ENCODE data around the gene SCAPER.
A peak's percentile ranks its signal among the peaks of the same experiment; 100 is the strongest.
"Not testable (repeated sequence)": the region's sequence is repeated elsewhere in the genome, so short reads cannot be mapped to it uniquely, and the experiment has no call there.

The SCAPER gene

DNA sequence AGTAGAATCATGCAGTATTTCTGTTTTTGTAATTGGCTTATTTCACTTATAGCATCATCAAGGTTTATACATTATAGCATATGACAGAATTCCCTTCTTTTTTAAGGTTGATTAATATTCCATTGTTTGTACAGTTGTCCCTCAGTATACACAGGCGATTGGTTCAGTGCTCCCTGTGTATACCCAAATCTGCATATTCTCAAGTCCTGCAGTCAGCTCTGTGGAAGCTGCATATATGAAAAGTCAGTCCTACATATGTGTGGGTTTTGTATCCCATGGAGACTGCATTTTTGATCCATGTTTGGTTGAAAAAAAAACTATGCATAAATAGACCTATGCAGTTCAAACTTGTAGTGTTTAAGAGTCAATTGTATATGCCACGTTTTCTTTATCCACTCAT is 440.9 kb downstream of the SCAPER start:
- DNase-seq = no peak

DNA sequence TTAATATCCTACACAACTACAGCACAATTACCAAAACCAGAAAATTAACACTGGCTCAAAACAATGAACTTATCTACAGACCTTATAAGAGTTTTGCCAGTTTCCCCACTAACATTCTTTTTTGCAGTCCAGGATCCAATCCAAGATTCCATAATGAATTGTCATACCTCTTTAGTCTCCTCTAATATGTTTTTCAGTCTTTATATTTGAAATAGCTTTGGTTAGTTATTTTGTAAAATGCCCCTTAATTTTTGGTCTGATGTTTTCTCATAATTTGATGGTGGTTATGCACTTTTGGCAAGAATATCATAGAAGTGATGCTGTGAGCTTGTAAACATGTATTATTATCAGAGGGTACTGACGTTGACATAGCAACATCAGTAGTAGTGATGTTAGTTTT is 444.3 kb downstream of the SCAPER start:
- no peak for DNase-seq

DNA sequence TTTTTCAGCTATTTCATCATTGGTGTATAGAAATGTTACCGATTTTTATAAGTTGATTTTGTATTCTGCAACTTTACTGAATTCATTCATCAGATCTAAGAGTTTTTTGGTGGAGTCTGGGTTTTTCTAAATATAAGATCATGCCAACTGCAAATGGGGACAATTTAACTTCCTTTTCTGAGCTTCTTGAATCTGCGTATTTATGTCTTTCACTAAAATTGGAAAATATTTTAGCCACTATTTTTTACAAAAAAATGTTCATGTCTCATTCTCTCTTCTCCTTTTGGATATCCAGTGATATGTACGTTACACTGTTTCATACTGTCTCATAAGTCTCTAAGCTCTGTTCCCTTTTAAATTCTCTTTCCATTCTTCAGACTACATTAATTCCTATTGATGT is 444.8 kb downstream of the SCAPER start:
- DNase-seq = no peak

DNA sequence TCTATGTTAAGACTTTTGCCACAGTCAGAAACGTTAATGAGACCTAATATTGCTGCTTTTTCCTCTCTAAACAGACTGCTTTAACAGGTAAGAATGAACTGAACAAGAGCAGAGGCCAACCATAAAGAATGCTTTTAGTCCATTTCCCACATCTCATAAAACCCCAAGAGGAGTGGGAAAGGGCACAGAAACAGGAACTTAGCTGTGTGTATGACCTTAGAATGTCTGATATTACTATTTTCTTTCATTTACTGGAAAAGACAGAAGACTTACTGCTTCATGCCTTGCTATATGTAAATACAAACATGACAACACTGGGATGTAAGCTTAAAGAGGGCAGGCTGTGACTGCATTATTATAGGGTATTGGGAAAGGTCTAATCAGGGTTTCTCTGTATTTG is 453.6 kb downstream of the SCAPER start:
- DNase-seq = no peak

DNA sequence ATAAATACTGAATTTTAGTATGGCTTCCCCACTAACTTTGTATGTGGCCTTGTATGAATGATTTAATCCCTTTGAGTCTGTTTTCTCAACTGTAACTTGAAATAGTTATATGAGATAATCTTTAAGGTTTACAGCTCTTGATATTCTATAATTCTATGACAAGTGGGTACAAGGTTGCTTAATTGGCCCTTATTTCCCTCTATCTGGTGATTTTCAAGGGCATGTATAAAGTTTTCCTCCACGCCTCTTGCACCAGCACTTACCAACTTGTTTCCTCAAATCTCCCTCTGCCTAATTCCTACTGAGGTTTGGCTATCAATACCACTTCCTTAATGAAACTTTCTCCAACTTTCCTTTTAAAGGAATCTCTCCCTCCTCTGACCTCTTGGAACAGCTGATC is 455.7 kb downstream of the SCAPER start:
- no peak for DNase-seq

DNA sequence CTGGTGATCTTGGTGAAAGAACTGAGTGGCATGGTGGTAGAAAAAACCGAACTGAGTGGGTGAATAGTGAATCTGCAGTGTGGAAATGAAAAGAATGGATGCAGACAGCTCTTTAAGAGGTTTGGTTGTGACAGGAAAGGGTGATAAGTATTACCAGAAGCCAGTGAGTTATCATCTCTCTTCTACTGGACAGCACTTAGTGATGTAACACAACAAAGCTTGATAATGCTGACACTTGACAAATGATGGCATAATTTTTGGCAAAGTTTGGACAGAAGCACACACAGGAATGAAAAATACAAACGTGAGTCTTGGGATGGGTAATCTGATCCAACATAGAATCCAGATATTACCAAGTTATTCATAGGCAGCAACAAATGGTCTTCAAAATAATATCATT is 456.4 kb downstream of the SCAPER start:
- DNase-seq = no peak

DNA sequence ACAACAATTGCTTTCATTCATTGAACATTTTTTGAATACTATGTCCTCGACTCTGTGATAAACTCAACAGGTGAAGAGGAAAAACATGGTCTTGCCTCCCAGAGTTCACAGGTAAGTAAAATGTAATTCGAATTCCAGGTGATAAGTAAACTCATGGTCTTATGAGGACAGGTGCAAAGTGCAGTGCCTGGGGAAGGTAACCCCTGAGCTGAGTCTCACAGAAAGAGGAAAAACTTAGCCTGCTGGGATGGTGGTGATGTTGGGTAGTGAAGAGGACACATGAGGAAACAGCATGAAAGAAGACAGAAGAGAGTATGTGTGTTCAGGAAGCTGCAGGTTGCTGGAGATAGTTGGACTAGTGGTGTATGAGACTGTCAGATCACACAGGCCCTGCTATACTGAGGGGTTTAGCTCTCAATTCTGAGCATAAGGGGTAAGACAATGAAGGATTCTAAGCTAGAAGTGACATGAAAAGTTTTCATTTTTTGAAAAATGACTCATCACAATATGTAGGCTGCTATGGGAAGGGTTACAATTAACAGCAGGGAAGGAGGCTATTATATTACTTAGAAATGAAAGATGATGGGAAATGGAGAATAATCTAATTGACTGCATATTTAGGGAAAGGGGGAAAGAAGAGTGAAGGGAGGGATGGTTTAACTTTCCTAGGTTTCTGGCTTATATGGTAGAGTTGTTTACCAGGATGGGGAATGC is 457.3 kb downstream of the SCAPER start:
- DNase-seq = no peak

DNA sequence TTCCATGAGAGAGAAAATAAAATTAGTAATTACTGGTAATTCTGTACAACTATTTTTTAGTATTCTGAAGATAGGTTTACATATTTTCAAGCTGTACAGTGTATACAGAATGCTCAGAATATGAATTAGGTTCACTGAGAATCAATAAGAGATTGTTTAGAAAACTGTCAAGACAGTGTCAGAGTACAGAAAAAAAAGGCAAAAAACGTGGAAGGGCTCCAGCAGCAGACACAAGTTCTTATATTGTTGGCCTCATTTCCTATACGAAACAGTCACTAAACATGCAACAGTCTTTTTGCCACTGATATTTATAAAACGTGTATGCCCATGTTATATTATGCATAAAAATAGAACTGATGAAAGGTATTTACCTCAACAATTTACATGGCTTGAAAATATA is 464.7 kb downstream of the SCAPER start:
- DNase-seq = no peak

DNA sequence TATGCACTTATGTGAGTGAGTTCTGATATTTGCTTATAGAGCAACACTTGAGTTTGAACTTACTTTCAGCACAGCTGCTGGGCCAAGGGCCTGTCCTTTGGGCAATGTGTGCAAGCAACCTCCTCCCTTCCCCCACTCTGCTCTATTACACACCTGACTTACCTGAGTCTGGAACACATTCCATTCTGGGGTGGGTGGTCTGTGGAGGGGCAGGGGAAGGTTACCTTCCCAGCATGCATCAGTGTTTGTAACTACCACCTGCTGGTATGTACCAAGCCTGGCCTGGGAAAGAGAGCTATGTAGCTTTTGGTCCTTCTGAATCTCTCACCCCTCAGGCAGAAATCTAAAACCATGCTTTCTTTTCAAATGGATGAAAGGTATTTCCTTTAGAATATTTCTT is 465.6 kb downstream of the SCAPER start:
- DNase-seq = no peak

DNA sequence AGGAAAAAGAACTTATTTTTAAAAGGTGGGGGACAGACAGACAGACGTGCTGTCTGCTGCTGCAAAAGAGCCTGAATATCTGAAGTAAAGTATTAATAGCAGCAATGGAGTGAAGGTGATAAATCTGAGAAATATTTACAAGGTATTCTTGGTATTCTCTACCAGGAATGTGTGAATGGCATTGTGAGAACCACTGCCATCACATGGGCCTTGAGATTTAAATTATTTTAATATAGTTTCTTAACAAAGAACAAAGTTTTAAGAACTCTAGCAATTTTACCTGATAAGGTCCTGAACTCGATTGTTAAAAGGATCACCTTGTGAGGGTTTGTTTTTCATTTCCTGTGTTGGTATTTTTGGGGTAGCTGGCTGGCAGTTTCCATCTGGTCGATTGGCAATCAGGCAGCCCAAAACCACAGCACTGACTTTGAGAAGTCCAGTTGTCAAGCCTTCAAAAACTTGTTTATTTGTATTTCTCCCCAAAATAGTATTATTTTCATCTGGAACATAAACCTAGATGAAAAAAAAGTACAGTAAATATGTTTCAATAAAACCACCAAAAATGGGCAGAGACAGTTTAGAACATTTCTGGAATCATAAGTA is 471.2 kb downstream of the SCAPER start:
- no peak for DNase-seq

DNA sequence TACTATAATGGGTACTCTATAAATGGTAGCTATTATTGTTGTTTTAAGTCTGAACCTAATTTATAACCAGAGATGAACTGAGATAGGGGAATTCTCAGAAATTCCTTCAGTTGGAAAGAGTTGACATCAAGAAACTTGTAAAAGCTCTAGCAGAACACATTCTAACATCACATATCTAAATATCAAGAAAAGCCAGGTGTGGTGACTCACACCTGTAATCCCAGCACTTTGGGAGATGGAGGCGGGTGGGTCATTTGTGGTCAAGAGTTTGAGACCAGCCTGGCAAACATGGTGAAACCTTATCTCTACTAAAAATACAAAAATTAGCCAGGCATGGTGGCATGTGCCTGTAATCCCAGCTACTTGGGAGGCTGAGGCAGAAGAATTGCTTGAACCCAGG is 472.1 kb downstream of the SCAPER start:
- not testable (repeated sequence) for DNase-seq

DNA sequence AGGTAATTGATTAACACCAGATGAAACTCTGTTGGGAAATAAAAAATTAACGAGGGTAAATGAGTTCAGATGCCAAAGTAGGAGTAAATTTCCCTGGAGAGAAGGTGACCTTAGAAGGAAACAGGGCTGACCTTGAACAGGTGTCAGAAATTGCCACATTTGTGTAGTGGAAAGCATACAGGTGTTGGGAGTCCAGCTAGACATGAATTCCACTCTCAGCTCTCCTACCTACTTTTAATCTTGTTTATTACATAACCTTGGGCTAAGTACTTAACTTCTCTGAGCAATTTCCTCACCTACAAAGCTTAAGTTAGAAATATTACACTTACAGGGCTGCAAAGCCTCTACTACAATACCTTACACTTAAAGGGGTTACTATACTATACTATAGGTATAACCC is 472.5 kb downstream of the SCAPER start:
- no peak for DNase-seq

DNA sequence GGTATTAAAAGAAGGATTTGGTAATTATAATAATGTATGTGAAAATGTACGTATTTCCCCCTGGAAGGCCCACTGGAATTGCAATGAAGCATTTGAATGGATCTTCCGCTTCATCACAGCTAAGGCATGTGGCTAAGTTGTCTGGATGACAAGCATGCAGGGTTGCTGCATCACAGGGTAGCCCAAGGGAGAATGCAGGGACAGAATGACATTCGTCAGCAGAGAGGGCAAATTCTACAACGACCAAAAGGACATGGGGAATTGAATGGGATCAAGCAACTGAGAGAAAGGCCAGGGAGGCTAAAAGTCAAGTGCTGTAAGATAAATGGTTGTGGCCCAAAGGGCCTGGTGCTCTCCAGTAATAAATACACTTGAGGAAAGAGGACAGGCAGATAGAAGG is 473.2 kb downstream of the SCAPER start:
- no peak for DNase-seq

DNA sequence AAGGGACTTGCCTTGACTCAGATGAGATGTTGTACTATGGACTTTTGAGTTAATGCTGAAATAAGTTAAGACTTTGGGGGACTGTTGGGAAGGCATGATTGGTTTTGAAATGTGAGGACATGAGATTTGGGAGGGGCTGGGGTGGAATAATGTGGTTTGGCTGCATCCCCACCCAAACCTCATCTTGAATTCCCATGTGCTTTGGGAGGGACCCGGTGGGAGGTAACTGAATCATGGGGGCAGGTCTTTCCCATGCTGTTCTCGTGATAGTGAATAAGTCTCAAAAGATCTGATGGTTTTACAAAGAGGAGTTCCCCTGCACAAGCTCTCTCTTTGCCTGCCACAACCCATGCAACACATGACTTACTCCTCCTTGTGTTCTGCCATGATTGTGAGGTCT is 474.4 kb downstream of the SCAPER start:
- not testable (repeated sequence) for DNase-seq

DNA sequence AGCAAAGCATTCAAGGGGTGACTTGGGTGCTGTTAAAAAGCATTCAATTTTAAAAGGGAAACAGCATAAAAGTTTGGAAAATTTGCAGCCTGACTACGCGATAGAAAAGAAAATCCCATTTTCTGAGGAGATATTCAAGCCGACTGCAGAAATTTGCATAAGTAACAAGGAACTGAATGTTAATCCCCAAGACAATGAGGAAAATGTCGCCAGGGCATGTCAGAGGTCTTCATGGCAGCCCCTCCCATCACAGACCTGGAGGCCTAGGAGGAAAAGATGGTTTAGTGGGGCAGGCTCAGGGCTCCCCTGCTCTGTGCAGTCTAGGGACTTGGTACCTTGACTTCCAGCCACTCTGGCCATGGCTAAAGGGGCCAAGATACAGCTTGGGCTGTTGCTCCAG is 475.5 kb downstream of the SCAPER start:
- DNase-seq = no peak

DNA sequence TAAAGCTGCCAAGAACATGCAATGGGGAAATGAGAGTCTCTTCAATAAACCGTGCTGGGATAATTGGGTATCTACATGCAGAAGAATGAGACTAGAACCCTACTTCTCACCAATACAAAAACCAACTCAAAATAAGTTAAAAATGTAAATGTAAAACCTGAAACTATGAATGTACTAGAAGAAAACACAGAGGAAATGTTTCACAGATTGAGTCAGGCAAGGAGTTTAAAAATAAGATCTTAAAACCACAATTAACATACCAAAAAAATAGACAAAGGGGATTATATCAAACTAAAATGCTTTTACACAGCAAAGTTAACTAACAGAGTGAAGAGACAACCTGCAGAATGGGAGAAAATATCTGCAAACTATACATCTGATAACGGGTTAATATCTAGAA is 478.2 kb downstream of the SCAPER start:
- no peak for DNase-seq

DNA sequence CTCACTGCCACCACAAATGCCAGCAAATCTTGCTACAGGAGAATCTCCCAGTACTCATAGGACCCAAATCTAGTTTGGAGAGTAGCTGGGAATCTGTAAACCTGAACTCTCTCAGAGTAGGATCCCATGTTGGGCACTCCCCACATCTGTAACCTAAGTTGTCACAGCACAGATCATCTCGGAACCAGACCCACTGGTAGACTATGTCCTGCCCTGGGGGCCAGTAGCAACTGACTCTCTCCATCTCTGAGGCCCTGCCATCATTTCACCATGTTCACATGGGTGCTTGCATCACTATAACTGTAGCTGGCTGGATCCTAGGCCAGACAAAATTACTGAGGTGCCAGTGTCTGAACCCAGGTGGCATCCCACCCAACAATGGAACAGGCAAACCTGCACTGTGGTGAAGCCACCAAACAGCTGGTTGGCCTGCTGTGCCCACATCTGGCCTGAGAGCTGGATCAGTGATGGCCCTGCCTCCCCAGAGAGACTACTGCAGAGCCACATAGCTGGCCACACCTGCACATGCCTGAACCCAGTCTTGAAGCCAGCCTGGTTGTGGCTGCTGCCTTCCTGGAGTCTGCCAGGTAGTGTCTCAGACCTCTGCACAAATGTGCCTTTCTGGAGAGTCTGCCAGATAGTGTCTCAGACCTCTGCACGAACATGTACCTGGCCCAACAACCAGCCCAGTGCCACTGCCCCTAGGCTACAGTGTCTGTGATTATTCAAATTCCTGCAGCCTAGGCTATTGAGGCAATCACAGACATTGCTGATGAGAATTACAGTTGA is 486.6 kb downstream of the SCAPER start:
- no peak for DNase-seq

DNA sequence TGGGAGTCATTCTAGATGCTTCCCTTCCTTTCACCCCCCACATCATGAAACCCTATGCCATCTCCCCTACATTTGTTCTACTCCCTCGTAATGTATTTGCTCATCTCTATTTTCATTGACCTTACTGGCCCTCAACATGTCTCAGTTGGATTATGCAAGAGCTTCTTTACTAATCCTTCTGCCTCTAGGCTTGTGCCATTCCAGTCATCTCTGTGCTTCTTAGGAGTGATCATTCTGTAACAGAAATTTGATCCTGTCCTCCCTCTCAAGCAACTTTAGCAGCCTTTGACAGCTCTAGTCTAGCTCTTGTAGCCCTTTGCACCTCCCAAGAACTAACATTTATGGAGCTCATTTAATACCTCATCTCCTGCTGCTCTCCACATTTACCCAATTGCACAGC is 503.9 kb downstream of the SCAPER start:
- no peak for DNase-seq

DNA sequence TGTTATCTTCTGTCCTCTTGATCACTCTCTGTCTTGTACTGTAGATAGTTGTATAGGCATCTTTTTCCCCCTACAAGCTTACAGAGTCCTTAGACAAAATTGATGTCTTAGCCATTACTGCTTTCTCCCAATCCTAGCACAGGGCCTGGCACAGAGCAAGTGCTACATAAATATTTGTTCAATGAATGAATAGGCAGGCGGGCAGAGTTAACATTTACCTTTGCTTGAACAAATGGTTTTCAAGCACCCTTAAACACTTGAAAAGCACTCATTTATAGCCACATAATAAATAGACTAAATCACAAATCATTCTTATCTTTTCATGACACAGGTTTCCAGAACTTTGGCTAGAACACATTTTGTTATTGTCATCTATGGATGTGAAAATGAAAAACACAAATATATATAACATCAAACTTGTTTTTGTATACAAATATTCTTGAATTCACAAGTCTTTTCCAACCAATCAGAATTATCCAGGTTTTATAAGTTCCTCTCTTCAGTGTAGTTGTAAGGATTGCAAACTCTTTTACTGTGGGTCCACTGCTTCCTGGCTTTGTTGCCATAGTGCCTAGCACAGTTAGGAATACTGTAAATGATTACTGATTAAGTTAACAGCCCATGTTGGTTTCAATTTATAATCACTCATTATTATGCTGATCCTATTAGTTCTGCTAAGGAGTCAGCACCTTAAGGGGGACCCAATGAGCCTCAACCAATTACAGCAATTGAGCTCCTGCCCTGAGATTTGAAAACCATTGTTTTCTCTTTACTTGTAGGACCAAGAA is 506.6 kb downstream of the SCAPER start:
- peak; percentile 25 to 84 for DNase-seq

DNA sequence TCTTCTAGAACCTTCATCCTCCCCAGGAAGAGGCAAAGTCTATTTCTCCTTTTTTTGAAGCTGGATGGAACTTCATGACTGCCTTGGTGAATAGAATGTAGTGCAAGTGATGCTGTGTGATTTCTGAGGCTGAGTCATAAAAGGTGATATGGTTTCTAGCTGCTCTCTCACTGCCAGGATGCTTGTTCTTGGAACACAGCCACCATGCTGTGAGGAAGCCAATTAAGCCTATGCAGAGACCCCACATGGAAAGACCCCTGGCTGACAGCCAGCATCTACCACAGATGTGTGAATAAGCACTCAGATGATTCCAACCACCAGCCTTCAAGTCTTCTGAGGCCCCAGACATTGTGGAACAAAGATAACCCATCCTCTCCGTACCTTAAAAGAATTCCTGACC is 511.5 kb downstream of the SCAPER start:
- DNase-seq = peak; percentile 67 to 82

DNA sequence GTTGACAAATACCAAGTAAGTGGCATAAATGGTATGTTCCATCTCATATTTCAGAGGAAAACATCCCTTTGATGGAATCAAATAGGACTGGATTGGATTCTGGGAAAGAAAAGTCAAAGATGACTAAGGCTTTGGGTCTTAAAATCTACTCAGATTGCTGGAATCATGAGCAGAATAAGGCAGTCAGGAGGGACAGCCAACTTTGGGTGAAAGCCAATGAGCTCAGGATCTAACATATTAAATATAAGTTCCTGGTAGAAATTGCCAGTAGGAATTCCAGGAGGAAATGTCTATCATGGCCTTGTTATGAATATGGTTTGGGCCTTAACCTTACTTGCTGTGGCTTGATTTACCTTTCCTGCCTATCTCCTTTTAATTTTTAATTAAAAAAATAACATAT is 513.3 kb downstream of the SCAPER start:
- DNase-seq = no peak

DNA sequence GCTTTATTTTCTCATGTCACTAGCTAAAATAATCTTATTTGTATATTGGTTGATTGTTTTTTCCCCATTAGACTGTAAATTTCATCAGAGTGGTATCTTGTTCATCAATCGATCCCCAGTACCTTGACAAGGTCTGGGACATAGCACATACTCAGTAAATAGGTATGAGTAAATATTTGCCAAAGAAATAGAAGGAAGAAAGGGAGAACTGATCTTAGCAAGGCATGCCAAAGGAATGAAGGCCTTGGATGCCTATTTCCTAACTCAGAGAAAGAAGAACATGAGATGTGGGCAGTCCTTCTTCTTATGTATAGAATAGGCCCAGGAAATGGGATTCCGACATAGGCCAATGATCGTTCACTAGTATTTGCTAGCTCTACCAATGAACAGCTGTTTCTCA is 513.8 kb downstream of the SCAPER start:
- no peak for DNase-seq

DNA sequence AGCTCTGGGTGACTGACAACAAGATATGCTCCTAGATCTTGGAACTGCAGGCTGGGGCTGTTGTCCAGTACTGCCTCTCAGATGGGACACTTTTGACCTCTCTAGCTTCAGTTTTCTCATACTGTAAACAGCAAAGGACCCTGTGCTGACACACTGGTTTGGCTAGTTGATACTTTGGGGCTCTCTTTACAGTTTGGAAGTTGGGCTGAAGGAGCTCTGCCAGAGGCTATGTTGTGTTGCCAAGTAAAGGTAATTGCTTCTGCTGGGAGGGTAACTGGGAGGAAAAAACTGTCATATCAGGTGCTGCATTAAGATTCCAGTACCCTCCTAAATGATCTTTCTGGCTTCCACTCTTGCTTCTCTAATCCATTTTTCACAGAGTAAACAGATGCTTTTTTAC is 514.6 kb downstream of the SCAPER start:
- DNase-seq = no peak

DNA sequence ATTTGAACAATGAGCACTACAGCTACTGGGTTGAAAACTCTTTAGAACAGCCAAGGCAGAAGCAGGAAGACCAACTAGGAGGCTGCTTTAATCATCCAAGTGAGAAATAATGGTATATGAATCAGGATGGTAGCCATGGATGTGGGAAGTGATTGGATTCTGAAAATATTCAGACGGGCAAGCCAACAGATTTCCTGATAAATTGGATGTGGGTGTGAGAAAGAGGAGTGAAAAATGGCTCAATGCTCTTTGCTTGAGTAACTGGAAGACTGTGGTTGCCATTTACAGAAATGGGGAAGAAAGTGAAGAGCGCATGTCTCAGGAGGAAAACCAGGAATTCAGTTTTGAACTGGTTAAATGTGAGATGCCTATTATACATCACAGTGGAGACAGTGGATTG is 518.2 kb downstream of the SCAPER start:
- DNase-seq = no peak

Measured in NCI-H2081 (cell line).